Neural cell (in vitro differentiated cells): Measurements from ENCODE around the gene LMO7.

Experiments
- MXI1 ChIP-seq: fragments of 450-650 bp; conservative IDR thresholded peaks from 2 replicates; pipeline ENCODE4 v1.6.1; 2014; ENCODE audit warnings: antibody characterized with exemption, mild to moderate bottlenecking; ENCODE audit not compliant: poor library complexity, severe bottlenecking
- RAD21 ChIP-seq: fragments of 450-650 bp; conservative IDR thresholded peaks from 2 replicates; pipeline ENCODE4 v1.6.1; 2014; ENCODE audit warnings: antibody characterized with exemption, mild to moderate bottlenecking, moderate library complexity
- TAF1 ChIP-seq: IDR thresholded peaks from 2 replicates; pipeline ENCODE4 v1.6.1; 2012; ENCODE audit warnings: low read depth
- TF ChIP-seq, protein P1 (sequence below): fragments of 450-650 bp; IDR thresholded peaks from 2 replicates; pipeline ENCODE4 v1.5.1; 2014; ENCODE audit warnings: antibody characterized with exemption, mild to moderate bottlenecking, moderate library complexity; ENCODE audit not compliant: poor library complexity, severe bottlenecking

DNA sequence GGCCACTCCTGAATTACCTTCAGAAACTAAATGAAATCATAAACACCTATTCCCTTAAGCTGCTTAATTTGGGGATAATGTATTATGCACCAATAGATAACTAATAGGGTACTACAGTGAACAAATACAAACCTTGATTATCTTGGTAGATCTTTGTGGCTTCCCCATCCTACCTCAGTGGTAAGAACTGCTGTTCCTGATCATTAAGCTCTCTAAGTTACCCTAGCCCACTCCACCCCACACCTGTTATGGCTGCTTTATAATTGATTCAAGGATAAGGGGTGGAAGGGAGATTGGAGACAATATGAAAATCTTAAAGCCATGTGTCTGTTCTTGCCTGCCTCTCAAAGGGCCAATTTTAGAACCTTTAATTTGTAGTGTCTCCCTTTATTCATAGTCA is 121.2 kb downstream of the LMO7 start:
- TF ChIP-seq, protein P1, sequence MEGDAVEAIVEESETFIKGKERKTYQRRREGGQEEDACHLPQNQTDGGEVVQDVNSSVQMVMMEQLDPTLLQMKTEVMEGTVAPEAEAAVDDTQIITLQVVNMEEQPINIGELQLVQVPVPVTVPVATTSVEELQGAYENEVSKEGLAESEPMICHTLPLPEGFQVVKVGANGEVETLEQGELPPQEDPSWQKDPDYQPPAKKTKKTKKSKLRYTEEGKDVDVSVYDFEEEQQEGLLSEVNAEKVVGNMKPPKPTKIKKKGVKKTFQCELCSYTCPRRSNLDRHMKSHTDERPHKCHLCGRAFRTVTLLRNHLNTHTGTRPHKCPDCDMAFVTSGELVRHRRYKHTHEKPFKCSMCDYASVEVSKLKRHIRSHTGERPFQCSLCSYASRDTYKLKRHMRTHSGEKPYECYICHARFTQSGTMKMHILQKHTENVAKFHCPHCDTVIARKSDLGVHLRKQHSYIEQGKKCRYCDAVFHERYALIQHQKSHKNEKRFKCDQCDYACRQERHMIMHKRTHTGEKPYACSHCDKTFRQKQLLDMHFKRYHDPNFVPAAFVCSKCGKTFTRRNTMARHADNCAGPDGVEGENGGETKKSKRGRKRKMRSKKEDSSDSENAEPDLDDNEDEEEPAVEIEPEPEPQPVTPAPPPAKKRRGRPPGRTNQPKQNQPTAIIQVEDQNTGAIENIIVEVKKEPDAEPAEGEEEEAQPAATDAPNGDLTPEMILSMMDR, result no peak
- TF ChIP-seq TAF1 (no peak), MXI1 (no peak), RAD21 (no peak)
